ENCODE results near the gene VIL1. TPM values are rescaled to one million over a fixed set of nuclear protein-coding genes. Genes with fewer than 3 reads are reported as not detected.

VIL1 gene
- total RNA-seq, 1 experiment from 2014 or later, result not detected

GRCh38 chr2:218392459-218392858, 26.5 kb upstream of the VIL1 start:
- H3K4me3 ChIP-seq (ENCODE audit: low read depth, low read length, poor library complexity, severe bottlenecking), result no peak overlapping the region
- intact Hi-C loops (cut with micrococcal nuclease; ENCODE audit: unreplicated experiment), result no loop called here
- ChIA-PET CTCF (no interaction called here), POLR2A (ENCODE audit: low non-redundant PET) (no interaction called here)
- H3K36me3 ChIP-seq (ENCODE audit: insufficient read depth, low read length, poor library complexity, severe bottlenecking), result no peaks in the 10 kb centered on the region
- H3K4me1 ChIP-seq (ENCODE audit: insufficient read depth, low read length, poor library complexity, severe bottlenecking), result peaks cover 22% of the 10 kb centered on the region
- no peak overlapping the region for H3K27ac ChIP-seq (ENCODE audit: low read depth, low read length, poor library complexity, severe bottlenecking)
- DNase-seq (ENCODE audit: low spot score), result no peak
- BruUV-seq (replicated peaks), result no TSS peak
- no peaks in the 10 kb centered on the region for H3K27me3 ChIP-seq (replicated peaks; ENCODE audit: insufficient read depth, low read depth, low read length, poor library complexity)
- no peaks in the 10 kb centered on the region for H3K9me3 ChIP-seq (ENCODE audit: low read depth, low read length, poor library complexity, severe bottlenecking)
- TF ChIP-seq CTCF (conservative IDR thresholded peaks at IDR 0.05; ENCODE audit: low read depth, low read length), result no peak
- no peak for TF ChIP-seq EZH2 (IDR thresholded peaks at IDR 0.05; ENCODE audit: borderline replicate concordance, low read depth, low read length, poor library complexity, severe bottlenecking)

- DNase-seq (ENCODE audit: low spot score), result no peak
- BruUV-seq (replicated peaks), result no TSS peak
- CTCF ChIA-PET, result no interaction called here
Observed at GRCh38 chr2:218392891-218393462, 25.9 kb upstream of the VIL1 start.

DNA sequence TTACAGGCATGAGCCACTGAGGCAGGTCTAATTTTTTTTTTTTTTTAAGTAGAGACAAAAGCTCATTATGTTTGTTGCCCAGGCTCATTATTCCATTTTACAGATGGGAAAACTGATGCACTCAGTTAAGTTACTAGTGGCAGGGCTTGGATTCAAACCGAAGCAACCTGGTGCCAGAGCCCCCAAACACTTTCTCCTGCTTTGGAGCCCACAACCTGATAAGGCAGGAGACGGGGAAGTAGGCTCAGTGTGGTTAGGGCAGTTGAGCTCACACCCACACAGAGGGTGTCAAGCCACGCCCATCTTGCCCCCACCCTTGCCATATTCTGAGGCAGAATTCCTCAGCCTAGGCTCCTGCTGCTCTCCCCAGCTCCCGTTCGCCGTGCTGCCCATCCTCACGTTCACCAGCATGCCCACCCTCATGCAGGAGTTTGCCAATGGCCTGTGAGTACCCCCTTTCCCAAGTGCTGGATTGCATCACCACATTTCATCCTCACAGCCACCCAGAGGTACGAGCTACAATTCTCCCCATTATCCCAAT, 25.1 kb upstream of the VIL1 start:
- peaks cover 31% of the 10 kb centered on the region for H3K4me1 ChIP-seq (ENCODE audit: insufficient read depth, low read length, poor library complexity, severe bottlenecking)
- CTCF ChIA-PET, result interaction anchor here (0.8 kb wide), 1 partner anchor 38 kb away, joined by 5 read pairs; the partner anchor contains the start of gene CATIP
- no TSS peak for BruUV-seq (replicated peaks)
- intact Hi-C loops (cut with micrococcal nuclease; ENCODE audit: unreplicated experiment), result loop anchor here (2.0 kb wide), 1 partner anchor 101 kb away; the partner anchor contains the start of gene TMBIM1
- no peak for DNase-seq (ENCODE audit: low spot score)
- H3K4me3 ChIP-seq (ENCODE audit: low read depth, low read length, poor library complexity, severe bottlenecking), result no peak overlapping the region
- TF ChIP-seq CTCF (conservative IDR thresholded peaks at IDR 0.05; ENCODE audit: low read depth, low read length) (no peak), EZH2 (IDR thresholded peaks at IDR 0.05; ENCODE audit: borderline replicate concordance, low read depth, low read length, poor library complexity, severe bottlenecking) (no peak)
- no peaks in the 10 kb centered on the region for H3K27me3 ChIP-seq (replicated peaks; ENCODE audit: insufficient read depth, low read depth, low read length, poor library complexity)
- no peaks in the 10 kb centered on the region for H3K9me3 ChIP-seq (ENCODE audit: low read depth, low read length, poor library complexity, severe bottlenecking)
- no peaks in the 10 kb centered on the region for H3K36me3 ChIP-seq (ENCODE audit: insufficient read depth, low read length, poor library complexity, severe bottlenecking)
- POLR2A ChIA-PET (ENCODE audit: low non-redundant PET), result no interaction called here
- H3K27ac ChIP-seq (ENCODE audit: low read depth, low read length, poor library complexity, severe bottlenecking), result no peak overlapping the region

More at GRCh38 chr2:218392891-218393462, 25.9 kb upstream of the VIL1 start:
- TF ChIP-seq CTCF (conservative IDR thresholded peaks at IDR 0.05; ENCODE audit: low read depth, low read length), result no peak
- TF ChIP-seq EZH2 (IDR thresholded peaks at IDR 0.05; ENCODE audit: borderline replicate concordance, low read depth, low read length, poor library complexity, severe bottlenecking), result no peak
- no peak overlapping the region for H3K4me3 ChIP-seq (ENCODE audit: low read depth, low read length, poor library complexity, severe bottlenecking)
- no peaks in the 10 kb centered on the region for H3K27me3 ChIP-seq (replicated peaks; ENCODE audit: insufficient read depth, low read depth, low read length, poor library complexity)
- no peaks in the 10 kb centered on the region for H3K36me3 ChIP-seq (ENCODE audit: insufficient read depth, low read length, poor library complexity, severe bottlenecking)
- POLR2A ChIA-PET (ENCODE audit: low non-redundant PET), result no interaction called here
- H3K27ac ChIP-seq (ENCODE audit: low read depth, low read length, poor library complexity, severe bottlenecking), result no peak overlapping the region
- intact Hi-C loops (cut with micrococcal nuclease; ENCODE audit: unreplicated experiment), result no loop called here
- H3K4me1 ChIP-seq (ENCODE audit: insufficient read depth, low read length, poor library complexity, severe bottlenecking), result peaks cover 22% of the 10 kb centered on the region
- no peaks in the 10 kb centered on the region for H3K9me3 ChIP-seq (ENCODE audit: low read depth, low read length, poor library complexity, severe bottlenecking)
